Gastrocnemius medialis (tissue), 4 donors: ENCODE results near the gene MAP3K10. TPM values are rescaled to one million over a fixed set of nuclear protein-coding genes. Genes with fewer than 3 reads are reported as not detected.

Experiments used
- ATAC-seq, 2 donors: fragments of 150-250 bp; one replicate each; pipeline ENCODE4 v1.9.1; 2016
- DNase-seq, 2 donors: peaks; one replicate each; pipeline ENCODE4 v3.0.0-alpha.2; 2019
- H3K27ac ChIP-seq, 4 donors: fragments of 200-600 bp; sonication (generic); 1 replicate in 1 of 4; 2 replicates in 3 of 4; pipeline ENCODE4 v1.5.1; 2016 to 2018; ENCODE audit warnings: mild to moderate bottlenecking in 2 of 4, moderate library complexity in 1 of 4
- H3K27me3 ChIP-seq, 3 donors: fragments of 200-600 bp; sonication (generic) in 2 of 3; 1 replicate in 1 of 3; 2 replicates in 2 of 3; pipeline versions ENCODE4 v1.5.1 to v1.6.0; 2016 to 2019; ENCODE audit warnings: mild to moderate bottlenecking in 1 of 3, moderate library complexity in 1 of 3
- H3K36me3 ChIP-seq, 2 donors: fragments of 200-600 bp; sonication (generic) in 1 of 2; one replicate each; pipeline ENCODE4 v1.5.1; 2017 to 2018
- H3K4me1 ChIP-seq, 2 donors: fragments of 200-600 bp; sonication (generic) in 1 of 2; one replicate each; pipeline ENCODE4 v1.5.1; 2016 to 2017; ENCODE audit warnings: mild to moderate bottlenecking in 2 of 2
- H3K4me3 ChIP-seq, 4 donors: fragments of 200-600 bp; sonication (generic) in 3 of 4; 1 replicate in 1 of 4; 2 replicates in 3 of 4; pipeline ENCODE4 v1.5.1; 2016 to 2019; ENCODE audit warnings: mild to moderate bottlenecking in 2 of 4
- H3K9me3 ChIP-seq, 3 donors: fragments of 200-600 bp; sonication (generic) in 2 of 3; 1 replicate in 1 of 3; 2 replicates in 2 of 3; pipeline ENCODE4 v1.5.1; 2016 to 2019
- POLR2A ChIP-seq, 2 donors: fragments of 450-650 bp; IDR thresholded peaks; one replicate each; pipeline ENCODE4 v1.6.1; 2017; ENCODE audit warnings: antibody characterized with exemption in 2 of 2, mild to moderate bottlenecking in 2 of 2, moderate library complexity in 2 of 2
- in situ Hi-C, 4 donors: fragments of 200-750 bp; cut with MboI; loops; one replicate each; pipeline versions ENCODE4 v1.15.0 to v1.8.0; 2017; ENCODE audit warnings: low sequenced_read_pairs in 4 of 4
- intact Hi-C: fragments of 100-400 bp; cut with DNase I; formaldehyde crosslinking; loops from one replicate; pipeline ENCODE4 v1.15.1; 2023; ENCODE audit warnings: low total_unique reads
- total RNA-seq, 4 donors: library from RNA; depleted of rRNA; stranded (reverse); fragments of >200 nt; gene quantifications; one replicate each; pipeline versions ENCODE4 v1.1.0 to v1.2.3, GENCODE V29; 2016
- TF ChIP-seq, protein P1 (sequence below), 5 experiments: fragments of 450-650 bp in 3 of 5; fragments of 200-600 bp in 2 of 5; sonication (generic) in 2 of 5; IDR thresholded peaks in 4 of 5; conservative IDR thresholded peaks in 1 of 5; 1 replicate in 4 of 5; 2 replicates in 1 of 5; pipeline ENCODE4 v1.5.1; 2016 to 2019; ENCODE audit warnings: antibody characterized with exemption in 5 of 5, mild to moderate bottlenecking in 3 of 5, moderate library complexity in 3 of 5

MAP3K10 gene
- total RNA-seq, 4 donors from 2014 or later, result 16.4 to 25.8 (median 21.6) TPM

DNA sequence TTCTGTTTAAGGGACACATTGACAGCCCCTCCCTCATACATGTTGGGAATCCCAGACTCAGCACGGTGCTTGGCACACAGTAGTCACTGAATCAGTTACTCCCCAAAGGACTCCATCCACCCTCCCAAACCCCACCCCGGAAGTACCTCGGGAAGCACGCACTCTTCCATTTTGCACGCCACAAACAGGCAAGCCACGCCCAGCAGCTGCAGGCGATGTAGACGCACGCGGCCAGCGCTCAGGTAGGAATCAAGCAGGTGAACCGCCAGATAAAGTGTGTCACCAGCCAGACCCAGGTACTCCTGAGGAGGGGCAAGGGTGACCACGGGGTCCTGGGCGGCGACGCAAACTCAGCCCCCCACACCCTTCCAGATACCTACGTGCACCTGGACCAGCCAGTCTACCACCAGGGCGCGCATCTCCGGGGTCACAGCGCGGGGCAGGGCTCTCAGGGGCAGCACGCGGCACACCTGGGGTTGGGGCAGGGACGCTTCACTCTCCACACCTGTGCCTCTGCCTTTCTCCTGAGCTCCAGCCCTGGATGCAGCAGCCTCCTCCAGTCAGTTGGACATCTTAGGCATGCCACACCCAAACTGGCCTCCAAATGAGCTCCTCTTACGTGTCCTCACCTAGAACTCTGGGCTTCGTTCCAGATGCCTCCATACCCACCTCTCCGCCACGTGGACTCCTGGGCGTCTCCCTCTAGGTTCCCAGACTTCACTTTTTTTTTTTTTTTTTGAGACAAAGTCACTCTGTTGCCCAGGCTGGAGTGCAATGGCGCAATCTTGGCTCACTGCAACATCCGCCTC, 33.3 kb downstream of the MAP3K10 start:
- intact Hi-C loops, result no loop called here
- peaks cover 44 to 56% (median 48%) of the 10 kb centered on the region in 3 donors for H3K27me3 ChIP-seq
- TF ChIP-seq, protein P1, sequence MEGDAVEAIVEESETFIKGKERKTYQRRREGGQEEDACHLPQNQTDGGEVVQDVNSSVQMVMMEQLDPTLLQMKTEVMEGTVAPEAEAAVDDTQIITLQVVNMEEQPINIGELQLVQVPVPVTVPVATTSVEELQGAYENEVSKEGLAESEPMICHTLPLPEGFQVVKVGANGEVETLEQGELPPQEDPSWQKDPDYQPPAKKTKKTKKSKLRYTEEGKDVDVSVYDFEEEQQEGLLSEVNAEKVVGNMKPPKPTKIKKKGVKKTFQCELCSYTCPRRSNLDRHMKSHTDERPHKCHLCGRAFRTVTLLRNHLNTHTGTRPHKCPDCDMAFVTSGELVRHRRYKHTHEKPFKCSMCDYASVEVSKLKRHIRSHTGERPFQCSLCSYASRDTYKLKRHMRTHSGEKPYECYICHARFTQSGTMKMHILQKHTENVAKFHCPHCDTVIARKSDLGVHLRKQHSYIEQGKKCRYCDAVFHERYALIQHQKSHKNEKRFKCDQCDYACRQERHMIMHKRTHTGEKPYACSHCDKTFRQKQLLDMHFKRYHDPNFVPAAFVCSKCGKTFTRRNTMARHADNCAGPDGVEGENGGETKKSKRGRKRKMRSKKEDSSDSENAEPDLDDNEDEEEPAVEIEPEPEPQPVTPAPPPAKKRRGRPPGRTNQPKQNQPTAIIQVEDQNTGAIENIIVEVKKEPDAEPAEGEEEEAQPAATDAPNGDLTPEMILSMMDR (IDR thresholded peaks at IDR 0.05 in 4 of 5, conservative IDR thresholded peaks at IDR 0.05 in 1 of 5), result no peak
- TF ChIP-seq POLR2A (IDR thresholded peaks at IDR 0.05), result no peak
- ATAC-seq (no peak), DNase-seq (no peak)
- in situ Hi-C loops, result loop anchor here (5.0 to 25.0 kb wide), 3 partner anchors 82 to 237 kb away; partner anchors contain the start of gene ZNF546 (in 1 of the 4)
- no peak overlapping the region for H3K27ac ChIP-seq
- H3K4me1 ChIP-seq, result peaks cover 11 to 14% of the 10 kb centered on the region in 2 donors
- no peaks in the 10 kb centered on the region for H3K9me3 ChIP-seq
- H3K4me3 ChIP-seq, result no peak overlapping the region
- H3K36me3 ChIP-seq, result no peaks in the 10 kb centered on the region

DNA sequence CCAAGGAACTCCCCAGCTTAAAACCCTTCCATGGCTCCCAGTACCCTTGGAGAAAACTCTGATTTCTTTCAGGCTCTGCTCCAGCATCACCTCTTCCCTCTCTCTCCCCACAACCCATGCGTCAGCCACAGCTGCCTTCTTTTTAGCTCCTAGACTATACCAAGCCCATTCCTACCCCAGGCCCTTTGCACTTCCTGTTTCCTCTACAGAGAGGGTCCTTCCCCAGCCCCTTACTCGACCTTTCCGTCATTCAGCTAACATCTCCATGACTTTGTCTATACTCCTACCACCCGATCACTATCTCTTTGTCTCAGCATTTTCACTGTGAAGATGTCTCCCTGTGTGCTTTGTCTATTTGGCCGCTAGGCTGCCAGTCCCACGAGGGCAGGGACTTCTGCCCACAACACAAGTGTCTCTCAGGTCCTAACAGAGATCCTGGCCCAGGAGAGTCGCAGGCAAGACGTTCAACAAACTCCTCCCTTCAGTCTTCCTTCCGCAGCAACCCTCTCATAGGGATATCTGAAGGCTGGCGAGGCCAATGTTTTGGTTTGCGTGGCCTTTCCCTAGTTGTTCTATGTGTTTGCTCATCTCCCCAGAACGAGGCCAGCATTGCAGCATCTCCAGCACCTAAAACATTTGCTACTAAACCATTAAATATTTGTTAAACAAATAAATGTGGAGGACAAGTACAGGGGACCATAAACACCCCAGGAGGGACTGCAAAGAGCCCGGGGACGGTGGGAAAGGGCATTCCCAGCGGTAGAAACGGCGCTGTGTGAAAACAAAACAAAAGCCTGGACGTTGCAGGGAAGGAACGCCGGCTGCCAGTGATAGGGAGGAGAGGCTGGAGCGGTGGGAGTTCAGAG, 34.4 kb downstream of the MAP3K10 start:
- Histone ChIP-seq H3K4me1 (peaks cover 17 to 18% of the 10 kb centered on the region in 2 donors), H3K27me3 (peaks cover 37 to 51% (median 46%) of the 10 kb centered on the region in 3 donors), H3K27ac (no peak overlapping the region), H3K4me3 (peak overlapping the region; percentile 11 to 45 (median 36)), H3K9me3 (no peaks in the 10 kb centered on the region), H3K36me3 (no peaks in the 10 kb centered on the region)
- ATAC-seq (no peak), DNase-seq (no peak)
- in situ Hi-C loops (loop anchor here in 2 of 4 donors (10.0 kb wide), 1 partner anchor 91 kb away; no protein-coding TSS in a partner anchor), intact Hi-C loops (no loop called here)
- TF ChIP-seq POLR2A (IDR thresholded peaks at IDR 0.05), result no peak
- TF ChIP-seq, protein P1 (IDR thresholded peaks at IDR 0.05 in 4 of 5, conservative IDR thresholded peaks at IDR 0.05 in 1 of 5), result no peak

DNA sequence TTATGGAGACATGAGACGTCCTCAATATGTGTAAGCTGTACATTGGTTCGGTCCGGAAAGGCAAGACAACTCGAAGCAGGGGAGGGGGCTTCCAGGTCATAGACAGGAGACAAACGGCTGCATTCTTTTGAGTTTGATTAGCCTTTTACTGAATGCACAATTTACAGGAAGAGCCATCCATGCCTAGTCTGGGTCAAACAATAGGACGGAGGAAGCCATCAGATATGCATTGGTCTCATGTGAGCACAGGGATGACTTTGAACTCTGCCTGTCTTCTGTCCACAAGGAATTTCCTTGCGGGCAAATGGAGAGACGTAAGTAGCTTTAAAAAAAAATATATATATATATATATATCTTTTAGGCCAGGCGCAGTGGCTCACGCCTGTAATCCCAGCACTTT, 37.1 kb downstream of the MAP3K10 start:
- no peaks in the 10 kb centered on the region for H3K9me3 ChIP-seq
- H3K4me1 ChIP-seq, result peaks cover 19 to 29% of the 10 kb centered on the region in 2 donors
- in situ Hi-C loops (loop anchor here in 2 of 4 donors (10.0 kb wide), 1 partner anchor 94 kb away; no protein-coding TSS in a partner anchor), intact Hi-C loops (no loop called here)
- no peak overlapping the region for H3K4me3 ChIP-seq
- no peak for ATAC-seq
- peaks cover 0 to 5% of the 10 kb centered on the region in 2 donors for H3K36me3 ChIP-seq
- TF ChIP-seq POLR2A (IDR thresholded peaks at IDR 0.05), result no peak
- TF ChIP-seq, protein P1 (IDR thresholded peaks at IDR 0.05 in 4 of 5, conservative IDR thresholded peaks at IDR 0.05 in 1 of 5), result no peak
- H3K27ac ChIP-seq, result no peak overlapping the region
- peaks cover 37 to 41% (median 39%) of the 10 kb centered on the region in 3 donors for H3K27me3 ChIP-seq
- DNase-seq, result no peak

DNA sequence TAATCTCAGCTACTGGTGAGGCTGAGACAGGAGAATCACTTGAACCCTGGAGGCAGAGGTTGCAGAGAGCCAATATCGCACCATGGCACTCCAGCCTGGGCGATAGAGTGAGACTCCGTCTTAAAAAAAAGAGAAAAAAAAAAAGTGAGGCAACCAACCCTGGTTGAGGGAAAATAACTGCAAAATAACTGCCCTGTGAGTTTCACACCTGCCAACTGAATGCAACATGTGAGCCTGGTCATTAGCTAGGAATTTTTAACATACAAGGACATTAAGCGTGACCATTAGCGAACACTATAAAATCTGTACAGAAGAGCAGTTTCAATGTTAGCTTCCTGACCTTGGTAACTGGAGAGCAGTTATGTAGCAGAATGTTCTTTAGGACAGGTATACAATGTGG, 37.6 kb downstream of the MAP3K10 start:
- intact Hi-C loops (no loop called here), in situ Hi-C loops (loop anchor here in 2 of 4 donors (10.0 kb wide), 1 partner anchor 94 kb away; no protein-coding TSS in a partner anchor)
- TF ChIP-seq, protein P1 (IDR thresholded peaks at IDR 0.05 in 4 of 5, conservative IDR thresholded peaks at IDR 0.05 in 1 of 5), result no peak
- no peak for TF ChIP-seq POLR2A (IDR thresholded peaks at IDR 0.05)
- peaks cover 34 to 36% (median 34%) of the 10 kb centered on the region in 3 donors for H3K27me3 ChIP-seq
- ATAC-seq (no peak), DNase-seq (no peak)
- peaks cover 19 to 29% of the 10 kb centered on the region in 2 donors for H3K4me1 ChIP-seq
- H3K36me3 ChIP-seq, result peaks cover 0 to 10% of the 10 kb centered on the region in 2 donors
- H3K27ac ChIP-seq, result no peak overlapping the region
- no peaks in the 10 kb centered on the region for H3K9me3 ChIP-seq
- no peak overlapping the region for H3K4me3 ChIP-seq
